ENCODE data around the gene DPP10. TPM values are rescaled to one million over a fixed set of nuclear protein-coding genes. Genes with fewer than 3 reads are reported as not detected.

The DPP10 gene
- total and polyA plus RNA-seq, 2 of the 13 experiments (the other 11 are each of a cell fraction or from before 2014, with no cell fraction given): 0.95 to 1.7 TPM

DNA sequence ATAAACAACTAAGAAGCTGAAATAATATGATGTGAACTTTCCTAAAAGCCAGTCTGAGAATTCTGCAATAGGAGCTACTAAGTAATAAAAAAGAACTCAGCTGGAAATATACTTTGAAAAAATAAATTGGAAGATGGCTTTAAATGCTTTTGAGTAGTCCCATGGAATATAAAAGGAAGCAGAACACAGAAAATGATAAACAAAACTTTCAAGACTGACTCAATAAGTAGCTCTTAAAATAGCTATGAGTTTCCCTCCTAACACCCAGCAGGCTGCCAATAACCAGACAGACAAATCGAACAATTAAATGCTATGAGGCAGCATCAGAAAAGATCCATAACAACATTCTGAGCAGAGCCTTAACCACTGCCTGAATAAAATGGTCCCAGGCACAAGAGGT is 319.9 kb downstream of the DPP10 start:
- ChIA-PET POLR2A (no interaction called here), CTCF (ENCODE audit: low intra/inter-chr PET ratio, low total read pairs) (no interaction called here)
- in situ Hi-C loops (cut with HindIII; ENCODE audit: extremely low pct_ligation_motif_present, low pct_unique_long_range_greater_than_20kb) (no loop called here), intact Hi-C loops (cut with micrococcal nuclease; ENCODE audit: unreplicated experiment) (no loop called here)
- H3K27ac ChIP-seq (ENCODE audit: extremely low read length, insufficient read depth, low read length): no peak overlapping the region
- H3K27me3 ChIP-seq (ENCODE audit: control insufficient read depth in 1 of 2, insufficient read depth in 2 of 2, low read length in 2 of 2): no peaks in the 10 kb centered on the region
- DNase-seq (ENCODE audit: low spot score) (no peak), ATAC-seq (no peak), FAIRE-seq (no peak)
- H3K4me2 ChIP-seq (ENCODE audit: low read depth, low read length): no peak overlapping the region
- no peaks in the 10 kb centered on the region for H3K9me3 ChIP-seq (ENCODE audit: low read length)
- TF ChIP-seq ZSCAN22 (CRISPR knock-in tag; IDR thresholded peaks at IDR 0.05) (no peak), MIER2 (CRISPR knock-in tag; IDR thresholded peaks at IDR 0.05) (no peak), RXRA (CRISPR knock-in tag; IDR thresholded peaks at IDR 0.05) (no peak), NFYC (CRISPR knock-in tag; IDR thresholded peaks at IDR 0.05) (no peak), ZC3H13 (CRISPR knock-in tag; IDR thresholded peaks at IDR 0.05) (no peak), ZNF256 (CRISPR knock-in tag; conservative IDR thresholded peaks at IDR 0.05) (no peak)
- TF ChIP-seq, protein P1, sequence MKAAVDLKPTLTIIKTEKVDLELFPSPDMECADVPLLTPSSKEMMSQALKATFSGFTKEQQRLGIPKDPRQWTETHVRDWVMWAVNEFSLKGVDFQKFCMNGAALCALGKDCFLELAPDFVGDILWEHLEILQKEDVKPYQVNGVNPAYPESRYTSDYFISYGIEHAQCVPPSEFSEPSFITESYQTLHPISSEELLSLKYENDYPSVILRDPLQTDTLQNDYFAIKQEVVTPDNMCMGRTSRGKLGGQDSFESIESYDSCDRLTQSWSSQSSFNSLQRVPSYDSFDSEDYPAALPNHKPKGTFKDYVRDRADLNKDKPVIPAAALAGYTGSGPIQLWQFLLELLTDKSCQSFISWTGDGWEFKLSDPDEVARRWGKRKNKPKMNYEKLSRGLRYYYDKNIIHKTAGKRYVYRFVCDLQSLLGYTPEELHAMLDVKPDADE (CRISPR knock-in tag; IDR thresholded peaks at IDR 0.05): no peak
- TF ChIP-seq, protein P2, sequence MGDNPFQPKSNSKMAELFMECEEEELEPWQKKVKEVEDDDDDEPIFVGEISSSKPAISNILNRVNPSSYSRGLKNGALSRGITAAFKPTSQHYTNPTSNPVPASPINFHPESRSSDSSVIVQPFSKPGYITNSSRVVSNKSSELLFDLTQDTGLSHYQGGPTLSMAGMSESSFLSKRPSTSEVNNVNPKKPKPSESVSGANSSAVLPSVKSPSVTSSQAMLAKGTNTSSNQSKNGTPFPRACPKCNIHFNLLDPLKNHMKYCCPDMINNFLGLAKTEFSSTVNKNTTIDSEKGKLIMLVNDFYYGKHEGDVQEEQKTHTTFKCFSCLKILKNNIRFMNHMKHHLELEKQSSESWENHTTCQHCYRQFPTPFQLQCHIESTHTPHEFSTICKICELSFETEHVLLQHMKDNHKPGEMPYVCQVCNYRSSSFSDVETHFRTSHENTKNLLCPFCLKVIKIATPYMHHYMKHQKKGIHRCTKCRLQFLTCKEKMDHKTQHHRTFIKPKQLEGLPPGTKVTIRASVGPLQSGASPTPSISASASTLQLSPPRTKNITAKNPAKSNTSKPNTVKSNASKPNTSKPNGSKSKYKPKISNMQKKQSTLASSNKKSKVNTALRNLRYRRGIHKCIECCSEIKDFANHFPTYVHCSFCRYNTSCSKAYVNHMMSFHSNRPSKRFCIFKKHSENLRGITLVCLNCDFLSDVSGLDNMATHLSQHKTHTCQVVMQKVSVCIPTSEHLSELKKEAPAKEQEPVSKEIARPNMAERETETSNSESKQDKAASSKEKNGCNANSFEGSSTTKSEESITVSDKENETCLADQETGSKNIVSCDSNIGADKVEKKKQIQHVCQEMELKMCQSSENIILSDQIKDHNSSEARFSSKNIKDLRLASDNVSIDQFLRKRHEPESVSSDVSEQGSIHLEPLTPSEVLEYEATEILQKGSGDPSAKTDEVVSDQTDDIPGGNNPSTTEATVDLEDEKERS (CRISPR knock-in tag; IDR thresholded peaks at IDR 0.05): no peak
- no peaks in the 10 kb centered on the region for H3K79me2 ChIP-seq (ENCODE audit: insufficient read depth, low read length)
- BruUV-seq (replicated peaks): no TSS peak
- no peaks in the 10 kb centered on the region for H4K20me1 ChIP-seq (ENCODE audit: insufficient read depth, low read length)
- no peak overlapping the region for H3K4me3 ChIP-seq (replicated peaks in 1 of 3; ENCODE audit: insufficient read depth in 1 of 3, low read depth in 2 of 3, low read length in 3 of 3)
- H3K4me1 ChIP-seq (ENCODE audit: insufficient read depth, low read length): no peaks in the 10 kb centered on the region
- no peaks in the 10 kb centered on the region for H3K36me3 ChIP-seq (replicated peaks in 1 of 2; ENCODE audit: control insufficient read depth in 1 of 2, insufficient read depth in 2 of 2, low read length in 2 of 2)
- H3K9ac ChIP-seq (ENCODE audit: insufficient read depth, low read depth, low read length): no peak overlapping the region
- no peak overlapping the region for H2AFZ ChIP-seq (ENCODE audit: low read length)
- WGBS (ENCODE audit: low lambda C conversion rate): 3% methylated on average over 1 of the region's 1 CpG

Data from HepG2 (cell line).